ENCODE data around the gene TFCP2. TPM values are rescaled to one million over a fixed set of nuclear protein-coding genes. Genes with fewer than 3 reads are reported as not detected.

Gene TFCP2
- total RNA-seq, 1 donor from 2014 or later: 44.9 TPM

- DNase-seq (ENCODE audit: low spot score in 2 of 2, unreplicated experiment in 2 of 2): no peak
- Mint-ChIP-seq H3K27ac (no peak overlapping the region), H3K27me3 (ENCODE audit: low read depth) (no peaks in the 10 kb centered on the region), H3K4me3 (no peak overlapping the region), H3K4me1 (no peaks in the 10 kb centered on the region), H3K36me3 (peaks cover 28% of the 10 kb centered on the region), H3K9me3 (no peaks in the 10 kb centered on the region)
- no peak for TF ChIP-seq CTCF (IDR thresholded peaks at IDR 0.05; ENCODE audit: unreplicated experiment)
Measured at GRCh38 chr12:51059086-51059485, 113.8 kb downstream of the TFCP2 start.

GRCh38 chr12:51056242-51056641 lies 116.7 kb downstream of the TFCP2 start:
- no peaks in the 10 kb centered on the region for H3K27me3 Mint-ChIP-seq (ENCODE audit: low read depth)
- H3K4me1 Mint-ChIP-seq: no peaks in the 10 kb centered on the region
- TF ChIP-seq CTCF (IDR thresholded peaks at IDR 0.05; ENCODE audit: unreplicated experiment): no peak
- H3K9me3 Mint-ChIP-seq: no peaks in the 10 kb centered on the region
- peaks cover 38% of the 10 kb centered on the region for H3K36me3 Mint-ChIP-seq
- H3K27ac Mint-ChIP-seq: no peak overlapping the region
- no peak overlapping the region for H3K4me3 Mint-ChIP-seq
- no peak for DNase-seq (ENCODE audit: low spot score in 2 of 2, unreplicated experiment in 2 of 2)

GRCh38 chr12:51055060-51055459 lies 117.9 kb downstream of the TFCP2 start:
- Mint-ChIP-seq H3K4me3 (no peak overlapping the region), H3K36me3 (peaks cover 35% of the 10 kb centered on the region), H3K9me3 (no peaks in the 10 kb centered on the region), H3K27ac (no peak overlapping the region), H3K27me3 (ENCODE audit: low read depth) (no peaks in the 10 kb centered on the region), H3K4me1 (no peaks in the 10 kb centered on the region)
- no peak for DNase-seq (ENCODE audit: low spot score in 2 of 2, unreplicated experiment in 2 of 2)
- no peak for TF ChIP-seq CTCF (IDR thresholded peaks at IDR 0.05; ENCODE audit: unreplicated experiment)

GRCh38 chr12:51051787-51052186 lies 121.1 kb downstream of the TFCP2 start:
- peaks cover 15% of the 10 kb centered on the region for H3K4me1 Mint-ChIP-seq
- peaks cover 24% of the 10 kb centered on the region for H3K36me3 Mint-ChIP-seq
- TF ChIP-seq CTCF (IDR thresholded peaks at IDR 0.05; ENCODE audit: unreplicated experiment): no peak
- no peak for DNase-seq (ENCODE audit: low spot score in 2 of 2, unreplicated experiment in 2 of 2)
- no peak overlapping the region for H3K4me3 Mint-ChIP-seq
- H3K27ac Mint-ChIP-seq: no peak overlapping the region
- no peaks in the 10 kb centered on the region for H3K9me3 Mint-ChIP-seq
- no peaks in the 10 kb centered on the region for H3K27me3 Mint-ChIP-seq (ENCODE audit: low read depth)

- Mint-ChIP-seq H3K4me1 (peaks cover 15% of the 10 kb centered on the region), H3K27me3 (ENCODE audit: low read depth) (no peaks in the 10 kb centered on the region), H3K36me3 (peaks cover 15% of the 10 kb centered on the region), H3K4me3 (peak overlapping the region; percentile 93), H3K9me3 (no peaks in the 10 kb centered on the region), H3K27ac (no peak overlapping the region)
- DNase-seq (ENCODE audit: low spot score in 2 of 2, unreplicated experiment in 2 of 2): no peak
- TF ChIP-seq CTCF (IDR thresholded peaks at IDR 0.05; ENCODE audit: unreplicated experiment): no peak
Measured at GRCh38 chr12:51049525-51049924, 123.4 kb downstream of the TFCP2 start.

- H3K36me3 Mint-ChIP-seq: peaks cover 9% of the 10 kb centered on the region
- peak overlapping the region; percentile 93 for H3K4me3 Mint-ChIP-seq
- no peaks in the 10 kb centered on the region for H3K27me3 Mint-ChIP-seq (ENCODE audit: low read depth)
- H3K9me3 Mint-ChIP-seq: no peaks in the 10 kb centered on the region
- no peak for DNase-seq (ENCODE audit: low spot score in 2 of 2, unreplicated experiment in 2 of 2)
- H3K4me1 Mint-ChIP-seq: peaks cover 15% of the 10 kb centered on the region
- H3K27ac Mint-ChIP-seq: peak overlapping the region; percentile 95
- TF ChIP-seq CTCF (IDR thresholded peaks at IDR 0.05; ENCODE audit: unreplicated experiment): no peak
Measured at GRCh38 chr12:51048661-51049251, 124.2 kb downstream of the TFCP2 start.
